Measurements from ENCODE around the gene SNAPC3. TPM values are rescaled to one million over a fixed set of nuclear protein-coding genes. Genes with fewer than 3 reads are reported as not detected.

Gene SNAPC3
- total RNA-seq, 1 experiment from 2014 or later = 26.1 TPM

- TF ChIP-seq MAX (IDR thresholded peaks at IDR 0.05) (no peak), FOSL1 (IDR thresholded peaks at IDR 0.05; ENCODE audit: low read depth) (no peak), SIN3A (IDR thresholded peaks at IDR 0.05; ENCODE audit: low read depth) (no peak), POLR2A (IDR thresholded peaks at IDR 0.05; ENCODE audit: borderline replicate concordance, extremely low read depth, insufficient read depth, insufficient read length) (no peak), ZFX (IDR thresholded peaks at IDR 0.05) (no peak), ELF1 (IDR thresholded peaks at IDR 0.05; ENCODE audit: borderline replicate concordance, low read depth) (no peak)
Measured at GRCh38 chr9:15501179-15501578, 78.5 kb downstream of the SNAPC3 start (continued).

- Histone ChIP-seq H3K9me3 (ENCODE audit: control insufficient read depth in 1 of 2, insufficient read depth in 1 of 2, low read depth in 1 of 2, low read length in 2 of 2) (no peaks in the 10 kb centered on the region), H3K4me1 (ENCODE audit: control insufficient read depth in 1 of 2, insufficient read depth in 2 of 2, low read length in 2 of 2) (no peaks in the 10 kb centered on the region), H3K79me2 (ENCODE audit: insufficient read depth, low read length) (peaks cover 97% of the 10 kb centered on the region), H3K36me3 (ENCODE audit: control insufficient read depth in 1 of 2, insufficient read depth in 2 of 2, low read length in 2 of 2) (peaks cover 21 to 31% of the 10 kb centered on the region in 2 experiments), H3K27ac (ENCODE audit: low read depth, low read length) (no peak overlapping the region), H3K4me2 (ENCODE audit: low read length) (no peak overlapping the region), H3K27me3 (ENCODE audit: insufficient read depth, low read length) (no peaks in the 10 kb centered on the region), H4K20me1 (ENCODE audit: insufficient read depth) (peaks cover 4% of the 10 kb centered on the region; the same call in 1 of the 2 replicates), H2AFZ (ENCODE audit: low read depth, low read length, poor library complexity, severe bottlenecking) (no peak overlapping the region), H3K9ac (ENCODE audit: low read length) (no peak overlapping the region), H3K9me2 (ENCODE audit: insufficient read depth) (no peaks in the 10 kb centered on the region), H3K4me3 (replicated peaks in 1 of 2; ENCODE audit: low read depth in 1 of 2, low read length in 2 of 2) (no peak overlapping the region)
- no TSS peak for BruUV-seq (replicated peaks)
- TF ChIP-seq RAD21 (IDR thresholded peaks at IDR 0.05; ENCODE audit: low read depth) = no peak
- no peak for TF ChIP-seq ZFX (IDR thresholded peaks at IDR 0.05)
- TF ChIP-seq POLR2AphosphoS5 (IDR thresholded peaks at IDR 0.05; ENCODE audit: low read depth, low read length) = no peak
- no peak for TF ChIP-seq EZH2phosphoT487 (IDR thresholded peaks at IDR 0.05; ENCODE audit: borderline replicate concordance)
- no peak for TF ChIP-seq REST (IDR thresholded peaks at IDR 0.05; ENCODE audit: low read depth)
- no peak for TF ChIP-seq FOSL1 (IDR thresholded peaks at IDR 0.05; ENCODE audit: low read depth)
- no peak for TF ChIP-seq CEBPB (IDR thresholded peaks at IDR 0.05; ENCODE audit: low read depth)
- TF ChIP-seq POLR2A (IDR thresholded peaks at IDR 0.05; ENCODE audit: borderline replicate concordance, extremely low read depth, insufficient read depth, insufficient read length) = no peak
- no peak for TF ChIP-seq SRF (IDR thresholded peaks at IDR 0.05; ENCODE audit: low read depth)
- no peak for TF ChIP-seq ATF3 (IDR thresholded peaks at IDR 0.05)
- no peak for TF ChIP-seq CBX3 (IDR thresholded peaks at IDR 0.05; ENCODE audit: low read depth)
- no peak for TF ChIP-seq TCF7L2 (IDR thresholded peaks at IDR 0.05; ENCODE audit: borderline replicate concordance, extremely low read depth, insufficient read depth, insufficient read length)
- no peak for TF ChIP-seq EZH2 (IDR thresholded peaks at IDR 0.05)
- TF ChIP-seq SP1 (IDR thresholded peaks at IDR 0.05; ENCODE audit: low read depth) = no peak
- TF ChIP-seq ZNF274 (IDR thresholded peaks at IDR 0.05; ENCODE audit: low read depth, low read length) = no peak
- ChIA-PET RAD21 (ENCODE audit: low non-redundant PET in 1 of 2, low total read pairs in 2 of 2, uncharacterized antibody in 2 of 2, unreplicated experiment in 2 of 2) (no interaction called here), POLR2A (no interaction called here), CTCF (no interaction called here)
- intact Hi-C loops (cut with micrococcal nuclease) = no loop called here
- DNase-seq (ENCODE audit: low read depth, low spot score) (no peak), ATAC-seq (no peak)
Measured at GRCh38 chr9:15501803-15502202, 79.1 kb downstream of the SNAPC3 start.
